NCI-H1436 treated with DMSO at 0.1 percent for 48 hours (cell line): Measurements from ENCODE around the gene PNLIPRP3.

ENCODE experiments used
- DNase-seq: peaks from one replicate; lab custom pipeline; 2025; lab: John Stamatoyannopoulos, UW

PNLIPRP3 gene

DNA sequence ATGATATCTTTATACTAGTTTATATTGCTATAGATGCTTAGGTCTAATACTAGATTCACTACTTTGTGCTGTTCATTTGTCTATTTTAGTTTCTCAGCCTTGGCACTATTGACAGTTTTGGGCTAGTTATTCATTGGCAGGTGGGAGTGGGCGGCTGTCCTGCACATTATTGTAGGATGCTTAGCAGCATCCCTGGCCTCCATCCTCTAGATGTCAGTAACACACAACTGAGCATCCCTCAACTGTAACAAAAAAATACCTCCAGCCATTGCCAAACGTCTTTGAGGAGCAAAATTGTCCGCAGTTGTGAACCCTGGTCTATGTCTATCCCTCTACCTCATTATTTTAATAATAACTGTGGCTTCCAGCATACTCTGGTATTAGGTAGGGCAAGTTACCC, 83.7 kb downstream of the PNLIPRP3 start:
- DNase-seq: no peak

DNA sequence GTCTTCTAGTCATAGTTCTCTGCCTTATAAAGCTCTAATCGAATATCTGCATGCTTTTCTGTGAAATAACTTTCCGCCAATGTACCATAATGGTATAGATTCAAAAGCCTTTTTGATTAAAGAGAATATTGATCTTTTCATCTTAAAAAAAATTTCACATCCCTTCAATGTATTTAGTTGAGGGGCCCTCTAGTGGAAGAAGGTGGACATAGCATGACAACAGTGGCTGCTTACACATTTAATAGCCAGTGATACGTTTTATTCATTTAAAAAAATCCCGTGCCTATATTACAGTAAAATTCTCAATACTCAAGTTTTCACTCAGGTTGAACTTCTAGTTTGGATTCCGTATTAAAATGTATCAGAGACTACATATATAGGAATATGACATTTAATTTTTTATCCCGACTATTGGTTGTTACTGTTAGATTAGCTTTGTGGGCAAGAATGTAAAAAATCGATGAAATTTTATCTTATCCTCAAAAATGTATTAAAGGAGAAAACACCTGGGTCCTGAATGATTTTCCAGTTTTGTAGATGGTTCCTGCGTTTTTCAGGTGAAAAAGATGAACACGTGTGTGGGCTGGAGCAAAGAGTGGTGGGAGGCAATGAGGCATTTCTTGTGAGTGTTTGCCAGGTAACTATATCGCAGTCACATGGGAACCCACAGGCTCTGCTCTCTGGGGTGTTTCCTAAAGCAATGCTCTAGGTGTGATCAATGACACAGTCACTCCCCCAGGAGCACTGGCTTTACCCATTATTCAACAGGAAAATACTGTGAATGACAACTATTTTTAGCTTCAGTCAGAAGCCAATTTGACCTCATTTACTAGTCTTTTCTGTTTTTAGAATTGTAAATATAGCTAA, 94.0 kb downstream of the PNLIPRP3 start:
- DNase-seq: no peak

DNA sequence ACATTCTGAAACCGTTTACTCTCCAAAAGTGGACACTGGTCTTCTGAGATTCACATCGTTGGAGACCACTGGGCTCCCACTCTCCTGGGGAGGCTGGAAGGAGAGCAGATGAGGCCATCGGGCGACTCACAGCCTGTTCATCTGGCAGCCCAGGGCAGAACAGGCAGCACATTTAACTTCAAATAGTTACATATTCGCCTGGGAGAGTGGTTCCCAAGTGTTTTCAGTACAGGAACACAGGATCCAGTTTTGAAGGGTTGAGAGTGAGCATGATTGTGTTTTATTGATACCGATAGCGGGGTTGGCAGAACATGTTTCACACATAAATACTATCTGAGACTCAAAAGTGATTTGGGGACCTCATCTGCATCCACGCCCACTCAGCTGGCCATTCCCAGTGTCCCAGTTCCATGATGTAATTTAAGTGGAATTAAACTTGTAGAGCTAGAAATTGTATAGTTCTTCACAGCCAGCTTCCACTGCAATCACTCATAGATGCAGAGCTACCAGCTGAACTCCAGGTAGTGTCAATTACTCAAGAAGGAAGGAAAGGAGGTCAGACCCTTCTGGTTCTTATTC, 95.2 kb downstream of the PNLIPRP3 start:
- no peak for DNase-seq

- no peak for DNase-seq
These were observed 97.1 kb downstream of the PNLIPRP3 start for GRCh38 chr10:116524736-116525135.

- DNase-seq: no peak
These were observed 98.6 kb downstream of the PNLIPRP3 start for GRCh38 chr10:116526219-116526618.
